ENCODE data around the gene ME2. TPM values are rescaled to one million over a fixed set of nuclear protein-coding genes. Genes with fewer than 3 reads are reported as not detected.

Gene ME2
- total and polyA plus RNA-seq, 2 of the 8 experiments (the other 6 are each of a cell fraction or from before 2014, with no cell fraction given), result 54.7 to 66.9 TPM

GRCh38 chr18:50956116-50956515 is 77.2 kb downstream of the ME2 start:
- Histone ChIP-seq H2AK5ac (ENCODE audit: low read depth, low read length) (no peak overlapping the region), H2BK12ac (ENCODE audit: low read depth, low read length) (no peak overlapping the region), H3K14ac (ENCODE audit: insufficient read length) (no peak overlapping the region), H3K4ac (replicated peaks; ENCODE audit: insufficient read length, low read depth, low read length) (no peak overlapping the region), H3K79me1 (ENCODE audit: low read depth, low read length) (no peaks in the 10 kb centered on the region), H2BK15ac (ENCODE audit: low read length) (no peak overlapping the region), H4K20me1 (replicated peaks in 1 of 2; ENCODE audit: control insufficient read depth in 1 of 2, insufficient read depth in 2 of 2, low read length in 2 of 2) (no peaks in the 10 kb centered on the region), H3K4me3 (ENCODE audit: extremely low read depth in 1 of 4, insufficient read depth in 2 of 4, low read depth in 3 of 4, low read length in 4 of 4) (no peak overlapping the region), H3K27me3 (replicated peaks in 1 of 4; ENCODE audit: control insufficient read depth in 3 of 4, extremely low read depth in 1 of 4, insufficient read depth in 3 of 4, low read length in 3 of 4) (no peaks in the 10 kb centered on the region), H3K79me2 (ENCODE audit: control insufficient read depth in 1 of 2, insufficient read depth in 2 of 2, low read length in 2 of 2) (no peaks in the 10 kb centered on the region), H3K23ac (ENCODE audit: insufficient read length) (no peak overlapping the region), H4K8ac (ENCODE audit: extremely low read depth, insufficient read depth, low read length) (no peak overlapping the region; the same call in 1 of the 2 replicates), H3K36me3 (ENCODE audit: control insufficient read depth in 2 of 4, insufficient read depth in 4 of 4, low read length in 3 of 4) (no peaks in the 10 kb centered on the region), H3K56ac (replicated peaks; ENCODE audit: insufficient read length, low read depth, low read length) (no peak overlapping the region), H4K5ac (ENCODE audit: insufficient read length, low read depth, low read length) (no peak overlapping the region), H3K4me1 (replicated peaks in 1 of 4; ENCODE audit: control insufficient read depth in 3 of 4, insufficient read depth in 4 of 4, low read length in 3 of 4) (peaks cover 0 to 2% (median 0%) of the 10 kb centered on the region in 4 experiments; a peak in 2 of 7 replicates), H3K9me3 (ENCODE audit: insufficient read depth in 2 of 2, low read depth in 1 of 2, low read length in 1 of 2) (0 out of 4 replicates have a peak, but pooled peaks cover 0 to 2% of the 10 kb centered on the region in 2 experiments), H2BK5ac (ENCODE audit: low read depth, low read length) (no peak overlapping the region), H3K18ac (ENCODE audit: extremely low read depth, low read length) (no peak overlapping the region), H3K23me2 (ENCODE audit: low read depth, low read length) (no peaks in the 10 kb centered on the region), H2BK120ac (replicated peaks; ENCODE audit: low read depth, low read length) (no peak overlapping the region), H3K4me2 (ENCODE audit: insufficient read depth in 1 of 2, low read depth in 2 of 2, low read length in 2 of 2) (no peak overlapping the region), H3K9ac (replicated peaks in 1 of 4; ENCODE audit: extremely low read depth in 1 of 4, low read depth in 3 of 4, low read length in 3 of 4) (no peak overlapping the region), H4K91ac (replicated peaks; ENCODE audit: insufficient read length, low read length) (no peak overlapping the region), H3K27ac (ENCODE audit: low read depth, low read length) (no peak overlapping the region), H2AFZ (ENCODE audit: low read length) (no peak overlapping the region), H2BK20ac (ENCODE audit: low read length) (no peak overlapping the region)
- ChIA-PET POLR2A (ENCODE audit: partially characterized antibody) (interaction anchor here (2.7 kb wide), 1 partner anchor 12 kb away, joined by 14 read pairs; the partner anchor contains the start of gene ELAC1), CTCF (ENCODE audit: partially characterized antibody) (interaction anchor here (0.9 to 2.0 kb wide), 2 partner anchors 12 to 36 kb away, joined by 5 read pairs; partner anchors contain the start of gene ELAC1)
- FAIRE-seq, result no peak
- 92% methylated on average over 3 of the region's 3 CpGs; no CpG with 5 or more reads in 1 of the 2 experiments for WGBS, 2 experiments (ENCODE audit: extremely low coverage in 1 of 2, insufficient coverage in 1 of 2, insufficient read length in 1 of 2, insufficient replicate concordance in 2 of 2, low coverage in 1 of 2, low lambda C conversion rate in 2 of 2, missing lambda C conversion rate in 1 of 2)
- no peak for DNase-seq (ENCODE audit: low read depth in 1 of 2, low spot score in 2 of 2)
- TF ChIP-seq POLR2AphosphoS5 (IDR thresholded peaks at IDR 0.05; ENCODE audit: low read depth, low read length) (no peak), JUN (IDR thresholded peaks at IDR 0.05; ENCODE audit: low read depth, low read length) (no peak), CREB1 (IDR thresholded peaks at IDR 0.05) (no peak), EGR1 (IDR thresholded peaks at IDR 0.05; ENCODE audit: borderline replicate concordance, low read depth, low read length) (no peak), SAP30 (IDR thresholded peaks at IDR 0.05; ENCODE audit: insufficient read depth, insufficient replicate concordance, low read length) (no peak), SUZ12 (IDR thresholded peaks at IDR 0.05; ENCODE audit: low read length) (no peak), MAX (IDR thresholded peaks at IDR 0.05) (no peak), FOSL1 (IDR thresholded peaks at IDR 0.05; ENCODE audit: insufficient read depth, low read depth, low read length) (no peak), USF2 (IDR thresholded peaks at IDR 0.05; ENCODE audit: low read length) (no peak), SP4 (IDR thresholded peaks at IDR 0.05; ENCODE audit: low read length) (no peak), SIX5 (IDR thresholded peaks at IDR 0.05; ENCODE audit: low read depth, low read length) (no peak), BACH1 (IDR thresholded peaks at IDR 0.05; ENCODE audit: low read length) (no peak), NANOG (IDR thresholded peaks at IDR 0.05; ENCODE audit: insufficient read depth, low read depth, low read length, poor library complexity, severe bottlenecking) (no peak)

Data from H1 (cell line).